SH-SY5Y (cell line): ENCODE measurements around the gene RTN4R.

Experiments
- GATA2 ChIP-seq: IDR thresholded peaks from 2 replicates; pipeline ENCODE4 v1.6.1; 2011; ENCODE audit warnings: mild to moderate bottlenecking, low read depth, low read length
- GATA3 ChIP-seq: IDR thresholded peaks from 2 replicates; pipeline ENCODE4 v1.6.1; 2011; ENCODE audit warnings: low read depth, mild to moderate bottlenecking, low read length, moderate library complexity

- TF ChIP-seq GATA2 (no peak), GATA3 (no peak)
Measured at GRCh38 chr22:20292108-20292507, 24.0 kb upstream of the RTN4R start.
